WTC11 (cell line): Measurements from ENCODE around the gene CHIA. TPM values are rescaled to one million over a fixed set of nuclear protein-coding genes. Genes with fewer than 3 reads are reported as not detected.

Source experiments
- ATAC-seq: fragments of 200-7000 bp; cut with Tn5 transposase; 2 replicates; pipeline ENCODE4 v1.10.0; 2021; ENCODE audit warnings: mild to moderate bottlenecking, moderate library complexity
- CTCF ChIA-PET: fragments of 300-600 bp; sonication (Branson Sonifier 250); formaldehyde crosslinking; loops from one replicate; lab custom pipeline; 2021; ENCODE audit warnings: antibody characterized with exemption; lab: Charles Lee
- POLR2A ChIA-PET: fragments of 350-600 bp; sonication (Branson Sonifier 250); formaldehyde crosslinking; loops from one replicate; lab custom pipeline; 2021; ENCODE audit warnings: antibody characterized with exemption; lab: Charles Lee
- DNase-seq: peaks from one replicate; pipeline ENCODE4 v3.0.0; 2021; ENCODE audit warnings: low spot score
- H3K27ac Mint-ChIP-seq: 2 replicates; pipeline ENCODE4 v1.8.0; 2021; ENCODE audit warnings: mixed read lengths
- H3K27me3 Mint-ChIP-seq: 2 replicates; pipeline ENCODE4 v1.8.0; 2021; ENCODE audit warnings: low read depth, mild to moderate bottlenecking, moderate library complexity, mixed read lengths
- H3K36me3 Mint-ChIP-seq: 2 replicates; pipeline ENCODE4 v1.8.0; 2021; ENCODE audit warnings: mixed read lengths
- H3K4me1 Mint-ChIP-seq: 2 replicates; pipeline ENCODE4 v1.8.0; 2022; ENCODE audit warnings: mixed read lengths
- H3K4me3 Mint-ChIP-seq: 2 replicates; pipeline ENCODE4 v1.8.0; 2021; ENCODE audit warnings: mild to moderate bottlenecking, moderate library complexity, mixed read lengths
- H3K9me3 Mint-ChIP-seq: 2 replicates; pipeline ENCODE4 v1.8.0; 2021; ENCODE audit warnings: mixed read lengths
- ATF6 ChIP-seq: sonication (generic); formaldehyde crosslinking; IDR thresholded peaks from 2 replicates; pipeline ENCODE4 v1.8.1; 2023; ENCODE audit warnings: mild to moderate bottlenecking, missing genetic modification reagents
- CREM ChIP-seq: sonication (generic); formaldehyde crosslinking; IDR thresholded peaks from 2 replicates; pipeline ENCODE4 v1.8.1; 2022; ENCODE audit warnings: mild to moderate bottlenecking, missing genetic modification reagents, moderate library complexity
- ESRRA ChIP-seq: sonication (generic); formaldehyde crosslinking; IDR thresholded peaks from 2 replicates; pipeline ENCODE4 v1.8.1; 2022; ENCODE audit warnings: mild to moderate bottlenecking, missing genetic modification reagents, borderline replicate concordance
- GABPB1 ChIP-seq: sonication (generic); formaldehyde crosslinking; IDR thresholded peaks from 2 replicates; pipeline ENCODE4 v1.8.1; 2023; ENCODE audit warnings: mild to moderate bottlenecking, missing genetic modification reagents
- GRHL2 ChIP-seq: fragments of 250-450 bp; sonication (Bioruptor Pico); IDR thresholded peaks from 2 replicates; pipeline ENCODE4 v1.8.0; 2022; ENCODE audit warnings: mild to moderate bottlenecking, moderate library complexity; ENCODE audit not compliant: insufficient replicate concordance, severe bottlenecking
- JAZF1 ChIP-seq: fragments of 250-450 bp; sonication (Bioruptor Pico); IDR thresholded peaks from 2 replicates; pipeline ENCODE4 v1.9.0; 2021; ENCODE audit warnings: moderate library complexity, mild to moderate bottlenecking, inconsistent platforms
- NFE2L1 ChIP-seq: sonication (generic); formaldehyde crosslinking; IDR thresholded peaks from 2 replicates; pipeline ENCODE4 v1.8.1; 2023; ENCODE audit warnings: missing genetic modification reagents
- NFYB ChIP-seq: sonication (generic); formaldehyde crosslinking; conservative IDR thresholded peaks from 2 replicates; pipeline ENCODE4 v1.8.0; 2022; ENCODE audit warnings: low read depth, missing genetic modification reagents
- NR1H2 ChIP-seq: sonication (generic); formaldehyde crosslinking; IDR thresholded peaks from 2 replicates; pipeline ENCODE4 v1.9.0; 2021; ENCODE audit warnings: mild to moderate bottlenecking, moderate library complexity, missing genetic modification reagents
- PRRX2 ChIP-seq: fragments of 250-450 bp; sonication (Bioruptor Pico); IDR thresholded peaks from 2 replicates; pipeline ENCODE4 v1.8.0; 2021; ENCODE audit warnings: mild to moderate bottlenecking
- SMAD4 ChIP-seq: sonication (generic); formaldehyde crosslinking; IDR thresholded peaks from 2 replicates; pipeline ENCODE4 v1.8.0; 2022; ENCODE audit warnings: mild to moderate bottlenecking, missing genetic modification reagents
- SOX15 ChIP-seq: fragments of 250-450 bp; sonication (Bioruptor Pico); IDR thresholded peaks from 2 replicates; pipeline ENCODE4 v1.9.0; 2021; ENCODE audit warnings: mild to moderate bottlenecking
- TEAD1 ChIP-seq: sonication (generic); formaldehyde crosslinking; IDR thresholded peaks from 2 replicates; pipeline ENCODE4 v1.8.0; 2022; ENCODE audit warnings: mild to moderate bottlenecking, missing genetic modification reagents
- TP53 ChIP-seq: sonication (generic); formaldehyde crosslinking; IDR thresholded peaks from 2 replicates; pipeline ENCODE4 v1.8.1; 2023; ENCODE audit warnings: mild to moderate bottlenecking, missing genetic modification reagents
- ZNF423 ChIP-seq: fragments of 250-450 bp; sonication (Bioruptor Pico); IDR thresholded peaks from 2 replicates; pipeline ENCODE4 v2.1.2; 2022; ENCODE audit warnings: mild to moderate bottlenecking, moderate library complexity
- ZNF425 ChIP-seq: fragments of 250-450 bp; sonication (Bioruptor Pico); conservative IDR thresholded peaks from 2 replicates; pipeline ENCODE4 v1.9.0; 2021; ENCODE audit warnings: mild to moderate bottlenecking
- total RNA-seq: library from RNA; stranded (reverse); gene quantifications from 3 replicates; pipeline ENCODE4 v1.2.3, GENCODE V29; 2021
- TF ChIP-seq, protein P1 (sequence below): sonication (generic); formaldehyde crosslinking; IDR thresholded peaks from 2 replicates; pipeline ENCODE4 v1.8.1; 2023; ENCODE audit warnings: mild to moderate bottlenecking, missing genetic modification reagents, borderline replicate concordance
- TF ChIP-seq, protein P2 (sequence below): sonication (generic); formaldehyde crosslinking; IDR thresholded peaks from 2 replicates; pipeline ENCODE4 v1.8.1; 2022; ENCODE audit warnings: mild to moderate bottlenecking, moderate library complexity, missing genetic modification reagents
- TF ChIP-seq, protein P3 (sequence below): fragments of 250-450 bp; sonication (Bioruptor Pico); IDR thresholded peaks from 2 replicates; pipeline ENCODE4 v1.9.0; 2021; ENCODE audit warnings: mild to moderate bottlenecking

CHIA gene
- total RNA-seq, 1 experiment from 2014 or later: not detected

DNA sequence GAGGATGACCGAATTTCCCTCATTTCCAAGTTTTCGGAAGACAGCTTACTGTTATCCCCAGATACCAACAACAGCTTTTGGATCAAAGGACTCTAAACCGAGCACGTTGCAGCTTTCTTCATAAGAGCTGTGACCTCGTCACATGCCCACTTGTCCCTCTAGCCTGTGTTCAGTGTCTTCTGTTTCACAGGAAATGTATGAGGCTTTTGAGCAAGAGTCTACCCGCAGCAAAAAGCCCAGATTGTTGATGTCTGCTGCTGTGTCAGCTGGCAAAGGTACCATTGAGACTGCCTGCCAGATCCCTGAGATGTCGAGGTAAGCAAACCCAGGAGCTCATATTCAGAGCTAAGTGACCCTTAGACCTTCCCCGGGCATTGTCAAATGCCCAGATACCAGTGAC, 39.1 kb upstream of the CHIA start:
- ChIA-PET CTCF (no interaction called here), POLR2A (no interaction called here)
- 0 out of 2 replicates have a peak, but pooled peaks cover under 1% of the 10 kb centered on the region for H3K4me1 Mint-ChIP-seq
- TF ChIP-seq ATF6 (CRISPR knock-in tag) (no peak), NFE2L1 (no peak), TP53 (no peak), TEAD1 (CRISPR knock-in tag) (no peak), ZNF425 (CRISPR knock-in tag) (no peak), SOX15 (CRISPR knock-in tag) (no peak), ESRRA (CRISPR knock-in tag) (no peak), GABPB1 (CRISPR knock-in tag) (no peak), NFYB (CRISPR knock-in tag) (no peak), JAZF1 (no peak), SMAD4 (CRISPR knock-in tag) (no peak), ZNF423 (CRISPR knock-in tag) (no peak)
- TF ChIP-seq, protein P1, sequence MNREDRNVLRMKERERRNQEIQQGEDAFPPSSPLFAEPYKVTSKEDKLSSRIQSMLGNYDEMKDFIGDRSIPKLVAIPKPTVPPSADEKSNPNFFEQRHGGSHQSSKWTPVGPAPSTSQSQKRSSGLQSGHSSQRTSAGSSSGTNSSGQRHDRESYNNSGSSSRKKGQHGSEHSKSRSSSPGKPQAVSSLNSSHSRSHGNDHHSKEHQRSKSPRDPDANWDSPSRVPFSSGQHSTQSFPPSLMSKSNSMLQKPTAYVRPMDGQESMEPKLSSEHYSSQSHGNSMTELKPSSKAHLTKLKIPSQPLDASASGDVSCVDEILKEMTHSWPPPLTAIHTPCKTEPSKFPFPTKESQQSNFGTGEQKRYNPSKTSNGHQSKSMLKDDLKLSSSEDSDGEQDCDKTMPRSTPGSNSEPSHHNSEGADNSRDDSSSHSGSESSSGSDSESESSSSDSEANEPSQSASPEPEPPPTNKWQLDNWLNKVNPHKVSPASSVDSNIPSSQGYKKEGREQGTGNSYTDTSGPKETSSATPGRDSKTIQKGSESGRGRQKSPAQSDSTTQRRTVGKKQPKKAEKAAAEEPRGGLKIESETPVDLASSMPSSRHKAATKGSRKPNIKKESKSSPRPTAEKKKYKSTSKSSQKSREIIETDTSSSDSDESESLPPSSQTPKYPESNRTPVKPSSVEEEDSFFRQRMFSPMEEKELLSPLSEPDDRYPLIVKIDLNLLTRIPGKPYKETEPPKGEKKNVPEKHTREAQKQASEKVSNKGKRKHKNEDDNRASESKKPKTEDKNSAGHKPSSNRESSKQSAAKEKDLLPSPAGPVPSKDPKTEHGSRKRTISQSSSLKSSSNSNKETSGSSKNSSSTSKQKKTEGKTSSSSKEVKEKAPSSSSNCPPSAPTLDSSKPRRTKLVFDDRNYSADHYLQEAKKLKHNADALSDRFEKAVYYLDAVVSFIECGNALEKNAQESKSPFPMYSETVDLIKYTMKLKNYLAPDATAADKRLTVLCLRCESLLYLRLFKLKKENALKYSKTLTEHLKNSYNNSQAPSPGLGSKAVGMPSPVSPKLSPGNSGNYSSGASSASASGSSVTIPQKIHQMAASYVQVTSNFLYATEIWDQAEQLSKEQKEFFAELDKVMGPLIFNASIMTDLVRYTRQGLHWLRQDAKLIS: no peak
- TF ChIP-seq, protein P2, sequence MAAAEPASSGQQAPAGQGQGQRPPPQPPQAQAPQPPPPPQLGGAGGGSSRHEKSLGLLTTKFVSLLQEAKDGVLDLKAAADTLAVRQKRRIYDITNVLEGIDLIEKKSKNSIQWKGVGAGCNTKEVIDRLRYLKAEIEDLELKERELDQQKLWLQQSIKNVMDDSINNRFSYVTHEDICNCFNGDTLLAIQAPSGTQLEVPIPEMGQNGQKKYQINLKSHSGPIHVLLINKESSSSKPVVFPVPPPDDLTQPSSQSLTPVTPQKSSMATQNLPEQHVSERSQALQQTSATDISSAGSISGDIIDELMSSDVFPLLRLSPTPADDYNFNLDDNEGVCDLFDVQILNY (CRISPR knock-in tag): no peak
- peaks cover 6% of the 10 kb centered on the region; the same call in 1 of the 2 replicates for H3K27me3 Mint-ChIP-seq
- H3K9me3 Mint-ChIP-seq: no peaks in the 10 kb centered on the region
- H3K36me3 Mint-ChIP-seq: no peaks in the 10 kb centered on the region
- ATAC-seq (no peak), DNase-seq (no peak)
- H3K4me3 Mint-ChIP-seq: no peak overlapping the region
- H3K27ac Mint-ChIP-seq: no peak overlapping the region

DNA sequence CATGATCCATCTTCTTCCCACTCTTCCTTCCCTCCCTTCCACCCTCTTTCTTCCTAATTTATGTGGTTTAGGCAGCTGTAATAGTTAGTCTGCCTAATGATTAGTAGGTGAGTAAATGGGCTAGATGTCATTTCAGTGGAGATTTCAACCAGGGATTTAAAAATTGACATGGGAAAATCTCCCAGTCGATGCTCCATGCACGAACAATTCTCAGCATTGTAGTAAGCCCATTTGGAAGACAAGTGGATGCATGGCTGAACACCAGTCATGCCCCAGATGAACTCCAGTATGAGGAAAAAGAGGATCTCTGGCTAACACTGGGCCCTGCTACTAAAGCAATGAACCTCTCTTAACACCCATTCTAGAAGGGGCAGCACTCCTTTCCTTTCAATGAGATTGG, 37.9 kb upstream of the CHIA start:
- ChIA-PET POLR2A (no interaction called here), CTCF (no interaction called here)
- TF ChIP-seq, protein P3, sequence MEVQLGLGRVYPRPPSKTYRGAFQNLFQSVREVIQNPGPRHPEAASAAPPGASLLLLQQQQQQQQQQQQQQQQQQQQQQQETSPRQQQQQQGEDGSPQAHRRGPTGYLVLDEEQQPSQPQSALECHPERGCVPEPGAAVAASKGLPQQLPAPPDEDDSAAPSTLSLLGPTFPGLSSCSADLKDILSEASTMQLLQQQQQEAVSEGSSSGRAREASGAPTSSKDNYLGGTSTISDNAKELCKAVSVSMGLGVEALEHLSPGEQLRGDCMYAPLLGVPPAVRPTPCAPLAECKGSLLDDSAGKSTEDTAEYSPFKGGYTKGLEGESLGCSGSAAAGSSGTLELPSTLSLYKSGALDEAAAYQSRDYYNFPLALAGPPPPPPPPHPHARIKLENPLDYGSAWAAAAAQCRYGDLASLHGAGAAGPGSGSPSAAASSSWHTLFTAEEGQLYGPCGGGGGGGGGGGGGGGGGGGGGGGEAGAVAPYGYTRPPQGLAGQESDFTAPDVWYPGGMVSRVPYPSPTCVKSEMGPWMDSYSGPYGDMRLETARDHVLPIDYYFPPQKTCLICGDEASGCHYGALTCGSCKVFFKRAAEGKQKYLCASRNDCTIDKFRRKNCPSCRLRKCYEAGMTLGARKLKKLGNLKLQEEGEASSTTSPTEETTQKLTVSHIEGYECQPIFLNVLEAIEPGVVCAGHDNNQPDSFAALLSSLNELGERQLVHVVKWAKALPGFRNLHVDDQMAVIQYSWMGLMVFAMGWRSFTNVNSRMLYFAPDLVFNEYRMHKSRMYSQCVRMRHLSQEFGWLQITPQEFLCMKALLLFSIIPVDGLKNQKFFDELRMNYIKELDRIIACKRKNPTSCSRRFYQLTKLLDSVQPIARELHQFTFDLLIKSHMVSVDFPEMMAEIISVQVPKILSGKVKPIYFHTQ (CRISPR knock-in tag): no peak
- TF ChIP-seq NFE2L1 (no peak), GRHL2 (CRISPR knock-in tag) (no peak), NR1H2 (CRISPR knock-in tag) (no peak), PRRX2 (no peak), CREM (no peak)
- TF ChIP-seq, all 79 proteins: peak for 0

More for the DNA sequence above, 37.9 kb upstream of the CHIA start:
- H3K9me3 Mint-ChIP-seq: no peaks in the 10 kb centered on the region
- H3K27me3 Mint-ChIP-seq: peaks cover 6% of the 10 kb centered on the region; the same call in 1 of the 2 replicates
- H3K27ac Mint-ChIP-seq: no peak overlapping the region
- H3K36me3 Mint-ChIP-seq: no peaks in the 10 kb centered on the region
- H3K4me1 Mint-ChIP-seq: 0 out of 2 replicates have a peak, but pooled peaks cover 3% of the 10 kb centered on the region
- ATAC-seq (no peak), DNase-seq (no peak)
- no peak overlapping the region for H3K4me3 Mint-ChIP-seq
